ENCODE results near the gene CD46. TPM values are rescaled to one million over a fixed set of nuclear protein-coding genes. Genes with fewer than 3 reads are reported as not detected.
"Not testable (repeated sequence)": the region's sequence is repeated elsewhere in the genome, so short reads cannot be mapped to it uniquely, and the experiment has no call there.

CD46 gene
- total RNA-seq, 1 donor from 2014 or later, result 110 TPM

GRCh38 chr1:207747627-207748492 is 4.0 kb upstream of the CD46 start:
- no peak for TF ChIP-seq CTCF (IDR thresholded peaks at IDR 0.05)
- Mint-ChIP-seq H3K9me3 (no peaks in the 10 kb centered on the region), H3K27ac (no peak overlapping the region), H3K4me1 (peaks cover 26% of the 10 kb centered on the region), H3K36me3 (ENCODE audit: low read depth) (peaks cover 8% of the 10 kb centered on the region), H3K27me3 (no peaks in the 10 kb centered on the region), H3K4me3 (no peak overlapping the region)
- no peak for DNase-seq
- CTCF ChIA-PET, result no interaction called here
- POLR2A ChIA-PET, result no interaction called here
- intact Hi-C loops (cut with micrococcal nuclease), result no loop called here
- ATAC-seq (ENCODE audit: low read depth), result no peak

- POLR2A ChIA-PET, result no interaction called here
- DNase-seq, result no peak
- Mint-ChIP-seq H3K27ac (no peak overlapping the region), H3K9me3 (no peaks in the 10 kb centered on the region), H3K4me3 (no peak overlapping the region), H3K36me3 (ENCODE audit: low read depth) (peaks cover 8% of the 10 kb centered on the region), H3K27me3 (no peaks in the 10 kb centered on the region), H3K4me1 (peaks cover 37% of the 10 kb centered on the region)
- intact Hi-C loops (cut with micrococcal nuclease), result no loop called here
- no peak for TF ChIP-seq CTCF (IDR thresholded peaks at IDR 0.05)
- CTCF ChIA-PET, result no interaction called here
- no peak for ATAC-seq (ENCODE audit: low read depth)
Observed at GRCh38 chr1:207748737-207749528, 2.9 kb upstream of the CD46 start.

- peak overlapping the region; percentile 100 for H3K4me3 Mint-ChIP-seq
- POLR2A ChIA-PET, result interaction anchor here (1.1 to 2.1 kb wide), 3 partner anchors 39 to 73 kb away, joined by 3 to 10 read pairs (median 4); no protein-coding TSS in a partner anchor
- no peaks in the 10 kb centered on the region for H3K27me3 Mint-ChIP-seq
- peaks cover 53% of the 10 kb centered on the region for H3K4me1 Mint-ChIP-seq
- H3K27ac Mint-ChIP-seq, result peak overlapping the region; percentile 96
- no peak for ATAC-seq (ENCODE audit: low read depth)
- CTCF ChIA-PET, result no interaction called here
- peaks cover 8% of the 10 kb centered on the region for H3K36me3 Mint-ChIP-seq (ENCODE audit: low read depth)
- TF ChIP-seq CTCF (IDR thresholded peaks at IDR 0.05), result no peak
- intact Hi-C loops (cut with micrococcal nuclease), result loop anchor here (5.0 kb wide), 4 partner anchors 72 to 212 kb away; partner anchors contain the start of gene CR1L
- no peaks in the 10 kb centered on the region for H3K9me3 Mint-ChIP-seq
- DNase-seq, result no peak
Observed at GRCh38 chr1:207750631-207751305, 1.1 kb upstream of the CD46 start.

GRCh38 chr1:207751463-207751789 is 428 bp upstream of the CD46 start:
- H3K9me3 Mint-ChIP-seq; ATAC-seq (ENCODE audit: low read depth); CTCF ChIA-PET; H3K36me3 Mint-ChIP-seq (ENCODE audit: low read depth); H3K27me3 Mint-ChIP-seq; DNase-seq: not testable (repeated sequence)
- peak overlapping the region; percentile 100 for H3K4me3 Mint-ChIP-seq
- POLR2A ChIA-PET, result interaction anchor here (0.6 to 2.1 kb wide), 4 partner anchors 38 to 1190 kb away, joined by 3 to 10 read pairs (median 4); no protein-coding TSS in a partner anchor
- peak overlapping the region; percentile 96 for H3K27ac Mint-ChIP-seq
- H3K4me1 Mint-ChIP-seq, result peaks cover 56% of the 10 kb centered on the region
- intact Hi-C loops (cut with micrococcal nuclease), result loop anchor here (5.0 kb wide), 4 partner anchors 71 to 211 kb away; partner anchors contain the start of gene CR1L

GRCh38 chr1:207752456-207752998 is 673 bp downstream of the CD46 start:
- Mint-ChIP-seq H3K27ac (peak overlapping the region; percentile 96), H3K27me3 (no peaks in the 10 kb centered on the region), H3K4me3 (peak overlapping the region; percentile 100), H3K4me1 (peaks cover 56% of the 10 kb centered on the region), H3K36me3 (ENCODE audit: low read depth) (peaks cover 20% of the 10 kb centered on the region), H3K9me3 (no peaks in the 10 kb centered on the region)
- ChIA-PET POLR2A (interaction anchor here (0.6 to 2.1 kb wide), 4 partner anchors 12 to 70 kb away, joined by 3 to 10 read pairs (median 3); no protein-coding TSS in a partner anchor), CTCF (no interaction called here)
- intact Hi-C loops (cut with micrococcal nuclease), result loop anchor here (2.0 to 5.0 kb wide), 5 partner anchors 44 to 210 kb away; partner anchors contain the start of gene CR1L
- ATAC-seq (ENCODE audit: low read depth), result peak; percentile 18
- DNase-seq, result peak; percentile 21
- TF ChIP-seq CTCF (IDR thresholded peaks at IDR 0.05), result no peak
